NCI-H1105 (cell line): Measurements from ENCODE around the gene CHRNA9.

Experiments used
- DNase-seq: peaks from one replicate; lab custom pipeline; 2025; lab: John Stamatoyannopoulos, UW

CHRNA9 gene

GRCh38 chr4:40309250-40309774 is 25.8 kb upstream of the CHRNA9 start:
- DNase-seq: no peak

GRCh38 chr4:40310225-40310624 is 24.9 kb upstream of the CHRNA9 start:
- no peak for DNase-seq

GRCh38 chr4:40311811-40312346 is 23.3 kb upstream of the CHRNA9 start:
- no peak for DNase-seq

- no peak for DNase-seq
Observed at GRCh38 chr4:40314951-40315350, 20.2 kb upstream of the CHRNA9 start.

- DNase-seq: no peak
Observed at GRCh38 chr4:40316333-40316781, 18.8 kb upstream of the CHRNA9 start.

- no peak for DNase-seq
Observed at GRCh38 chr4:40316782-40317635, 18.1 kb upstream of the CHRNA9 start.

GRCh38 chr4:40317916-40318658 is 17.0 kb upstream of the CHRNA9 start:
- DNase-seq: no peak

- no peak for DNase-seq
Observed at GRCh38 chr4:40321574-40322275, 13.4 kb upstream of the CHRNA9 start.

GRCh38 chr4:40322811-40323210 is 12.3 kb upstream of the CHRNA9 start:
- no peak for DNase-seq

GRCh38 chr4:40323866-40324265 is 11.3 kb upstream of the CHRNA9 start:
- DNase-seq: no peak

GRCh38 chr4:40325406-40326019 is 9.6 kb upstream of the CHRNA9 start:
- DNase-seq: peak; percentile 18

GRCh38 chr4:40327340-40327739 is 7.8 kb upstream of the CHRNA9 start:
- no peak for DNase-seq

- no peak for DNase-seq
Observed at GRCh38 chr4:40328383-40328782, 6.8 kb upstream of the CHRNA9 start.

GRCh38 chr4:40329805-40330204 is 5.3 kb upstream of the CHRNA9 start:
- no peak for DNase-seq

GRCh38 chr4:40330536-40330935 is 4.6 kb upstream of the CHRNA9 start:
- no peak for DNase-seq

GRCh38 chr4:40331101-40331745 is 3.9 kb upstream of the CHRNA9 start:
- DNase-seq: no peak

GRCh38 chr4:40331961-40332360 is 3.2 kb upstream of the CHRNA9 start:
- no peak for DNase-seq

- no peak for DNase-seq
Observed at GRCh38 chr4:40333921-40334352, 1.2 kb upstream of the CHRNA9 start.

- no peak for DNase-seq
Observed at GRCh38 chr4:40335525-40335894, 377 bp downstream of the CHRNA9 start.

GRCh38 chr4:40337051-40337450 is 1.9 kb downstream of the CHRNA9 start:
- DNase-seq: no peak

GRCh38 chr4:40337523-40337922 is 2.4 kb downstream of the CHRNA9 start:
- no peak for DNase-seq
